Peyer's patch (tissue), 4 donors: ENCODE data around the gene FANK1.

Source experiments
- CTCF ChIP-seq, 6 experiments: fragments of 450-650 bp in 4 of 6; fragments of 200-600 bp in 2 of 6; sonication (generic) in 1 of 6; IDR thresholded peaks; one replicate each; pipeline ENCODE4 v1.5.1; 2017 to 2019; ENCODE audit warnings: antibody characterized with exemption in 6 of 6, mild to moderate bottlenecking in 3 of 6, moderate library complexity in 1 of 6
- POLR2A ChIP-seq, 2 donors: fragments of 450-650 bp; IDR thresholded peaks; one replicate each; pipeline ENCODE4 v1.5.1; 2017; ENCODE audit warnings: antibody characterized with exemption in 2 of 2, mild to moderate bottlenecking in 2 of 2, moderate library complexity in 2 of 2

GRCh38 chr10:126015413-126015812, 119.0 kb downstream of the FANK1 start:
- no peak for TF ChIP-seq CTCF (IDR thresholded peaks at IDR 0.05)
- TF ChIP-seq POLR2A (IDR thresholded peaks at IDR 0.05): no peak
